Fibroblast of the aortic adventitia (primary cell): ENCODE measurements around the gene PCDHGA4. TPM values are rescaled to one million over a fixed set of nuclear protein-coding genes. Genes with fewer than 3 reads are reported as not detected.
A peak's percentile ranks its signal among the peaks of the same experiment; 100 is the strongest.
"Not testable (repeated sequence)": the region's sequence is repeated elsewhere in the genome, so short reads cannot be mapped to it uniquely, and the experiment has no call there.

Source experiments
- DNase-seq: peaks from one replicate; pipeline ENCODE4 v3.0.0-alpha.2; 2010; ENCODE audit warnings: low read depth
- H3K4me3 ChIP-seq: 2 replicates; pipeline ENCODE4 v1.5.1; 2011; ENCODE audit warnings: low read depth, mild to moderate bottlenecking, control low read depth, low read length, moderate library complexity
- total RNA-seq: library from RNA; depleted of rRNA; stranded (reverse); fragments of >200 nt; gene quantifications from 2 replicates; pipeline ENCODE4 v1.2.3, GENCODE V29; 2012; ENCODE audit warnings: low replicate concordance
- TF ChIP-seq, protein P1 (sequence below): IDR thresholded peaks from 2 replicates; pipeline ENCODE4 v1.5.1; 2011; ENCODE audit warnings: mild to moderate bottlenecking, low read length, control low read depth, inconsistent platforms; ENCODE audit not compliant: insufficient read depth

Gene PCDHGA4
- total RNA-seq, 1 donor, result 9.9 TPM

DNA sequence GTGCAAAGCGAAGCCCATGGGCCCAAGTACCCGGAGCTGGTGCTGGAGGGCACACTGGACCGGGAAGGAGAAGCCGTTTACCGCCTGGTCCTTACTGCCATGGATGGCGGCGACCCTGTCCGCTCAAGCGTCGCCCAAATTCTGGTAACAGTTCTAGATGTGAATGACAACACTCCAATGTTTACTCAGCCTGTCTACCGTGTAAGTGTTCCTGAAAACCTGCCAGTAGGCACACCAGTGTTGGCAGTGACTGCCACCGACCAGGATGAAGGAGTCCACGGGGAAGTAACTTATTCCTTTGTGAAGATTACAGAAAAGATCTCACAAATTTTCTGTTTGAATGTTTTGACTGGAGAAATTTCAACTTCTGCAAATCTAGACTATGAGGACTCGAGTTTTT, 19.8 kb downstream of the PCDHGA4 start:
- H3K4me3 ChIP-seq, result no peak overlapping the region
- no peak for DNase-seq
- TF ChIP-seq, protein P1, sequence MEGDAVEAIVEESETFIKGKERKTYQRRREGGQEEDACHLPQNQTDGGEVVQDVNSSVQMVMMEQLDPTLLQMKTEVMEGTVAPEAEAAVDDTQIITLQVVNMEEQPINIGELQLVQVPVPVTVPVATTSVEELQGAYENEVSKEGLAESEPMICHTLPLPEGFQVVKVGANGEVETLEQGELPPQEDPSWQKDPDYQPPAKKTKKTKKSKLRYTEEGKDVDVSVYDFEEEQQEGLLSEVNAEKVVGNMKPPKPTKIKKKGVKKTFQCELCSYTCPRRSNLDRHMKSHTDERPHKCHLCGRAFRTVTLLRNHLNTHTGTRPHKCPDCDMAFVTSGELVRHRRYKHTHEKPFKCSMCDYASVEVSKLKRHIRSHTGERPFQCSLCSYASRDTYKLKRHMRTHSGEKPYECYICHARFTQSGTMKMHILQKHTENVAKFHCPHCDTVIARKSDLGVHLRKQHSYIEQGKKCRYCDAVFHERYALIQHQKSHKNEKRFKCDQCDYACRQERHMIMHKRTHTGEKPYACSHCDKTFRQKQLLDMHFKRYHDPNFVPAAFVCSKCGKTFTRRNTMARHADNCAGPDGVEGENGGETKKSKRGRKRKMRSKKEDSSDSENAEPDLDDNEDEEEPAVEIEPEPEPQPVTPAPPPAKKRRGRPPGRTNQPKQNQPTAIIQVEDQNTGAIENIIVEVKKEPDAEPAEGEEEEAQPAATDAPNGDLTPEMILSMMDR, result no peak

DNA sequence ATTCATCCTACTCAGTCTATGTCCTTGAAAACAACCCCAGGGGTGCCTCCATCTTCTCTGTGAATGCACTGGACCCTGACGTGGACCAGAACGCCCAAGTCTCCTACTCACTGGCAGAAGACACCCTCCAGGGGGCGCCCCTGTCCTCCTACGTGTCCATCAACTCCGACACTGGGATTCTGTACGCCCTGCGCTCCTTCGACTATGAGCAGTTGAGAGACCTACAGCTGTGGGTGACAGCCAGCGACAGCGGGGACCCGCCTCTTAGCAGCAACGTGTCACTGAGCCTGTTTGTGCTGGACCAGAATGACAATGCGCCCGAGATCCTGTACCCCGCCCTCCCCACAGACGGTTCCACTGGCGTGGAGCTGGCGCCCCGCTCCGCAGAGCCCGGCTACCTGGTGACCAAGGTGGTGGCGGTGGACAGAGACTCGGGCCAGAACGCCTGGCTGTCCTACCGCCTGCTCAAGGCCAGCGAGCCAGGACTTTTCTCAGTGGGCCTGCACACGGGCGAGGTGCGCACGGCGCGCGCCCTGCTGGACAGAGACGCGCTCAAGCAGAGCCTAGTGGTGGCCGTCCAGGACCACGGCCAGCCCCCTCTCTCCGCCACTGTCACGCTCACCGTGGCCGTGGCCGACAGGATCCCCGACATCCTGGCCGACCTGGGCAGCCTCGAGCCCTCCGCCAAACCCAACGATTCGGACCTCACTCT, 20.8 kb downstream of the PCDHGA4 start:
- not testable (repeated sequence) for DNase-seq, H3K4me3 ChIP-seq

DNA sequence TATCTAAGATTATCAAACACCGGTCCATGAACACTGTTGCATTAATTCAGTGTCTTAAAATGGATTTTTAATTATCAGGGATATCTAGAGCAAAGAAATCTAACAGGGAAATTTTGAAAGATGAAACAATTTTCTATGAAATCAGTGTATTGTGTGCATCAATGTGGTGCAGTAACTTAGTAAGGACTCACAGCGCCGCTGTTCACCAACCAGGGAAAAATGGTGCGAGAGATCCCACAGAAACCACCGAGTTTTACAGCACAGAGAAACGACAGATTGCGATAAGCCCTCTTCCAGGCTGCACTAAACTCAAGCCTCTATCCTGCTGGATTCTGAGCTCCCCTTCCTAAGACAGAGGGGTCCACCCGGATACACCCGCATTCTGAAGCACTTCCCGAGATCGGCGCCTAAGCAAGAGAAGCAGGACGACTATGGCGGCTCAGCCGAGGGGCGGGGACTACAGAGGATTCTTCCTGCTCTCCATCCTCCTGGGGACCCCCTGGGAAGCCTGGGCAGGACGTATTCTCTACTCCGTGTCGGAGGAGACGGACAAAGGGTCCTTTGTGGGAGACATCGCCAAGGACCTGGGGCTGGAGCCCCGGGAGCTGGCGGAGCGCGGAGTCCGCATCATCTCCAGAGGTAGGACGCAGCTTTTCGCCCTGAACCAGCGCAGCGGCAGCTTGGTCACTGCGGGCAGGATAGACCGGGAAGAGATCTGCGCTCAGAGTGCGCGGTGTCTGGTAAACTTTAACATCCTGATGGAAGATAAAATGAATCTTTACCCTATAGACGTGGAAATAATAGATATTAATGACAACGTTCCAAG, 27.9 kb downstream of the PCDHGA4 start, which contains the start of gene PCDHGA7:
Gene PCDHGA7 (plus strand): TSS at position 274 of the 826 bp plus-strand sequence. CDS start 158 bp downstream, at position 432.
- peak within 1 kb of the TSS; percentile 73 for H3K4me3 ChIP-seq
- TF ChIP-seq, protein P1, result peak; percentile 67
- peak; percentile 68 for DNase-seq

DNA sequence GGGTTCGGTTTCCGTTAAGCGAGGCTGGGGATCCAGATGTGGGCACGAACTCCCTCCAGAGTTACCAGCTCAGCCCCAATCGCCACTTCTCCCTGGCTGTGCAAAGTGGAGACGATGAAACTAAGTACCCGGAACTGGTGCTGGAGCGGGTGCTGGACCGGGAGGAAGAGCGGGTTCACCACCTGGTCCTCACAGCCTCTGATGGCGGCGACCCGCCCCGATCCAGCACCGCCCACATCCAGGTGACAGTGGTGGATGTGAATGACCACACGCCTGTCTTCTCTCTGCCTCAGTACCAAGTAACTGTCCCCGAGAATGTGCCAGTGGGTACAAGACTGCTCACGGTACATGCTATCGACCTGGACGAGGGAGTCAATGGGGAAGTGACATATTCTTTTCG, 28.5 kb downstream of the PCDHGA4 start:
- peak overlapping the region; percentile 73 for H3K4me3 ChIP-seq
- no peak for DNase-seq
- TF ChIP-seq, protein P1, result no peak

DNA sequence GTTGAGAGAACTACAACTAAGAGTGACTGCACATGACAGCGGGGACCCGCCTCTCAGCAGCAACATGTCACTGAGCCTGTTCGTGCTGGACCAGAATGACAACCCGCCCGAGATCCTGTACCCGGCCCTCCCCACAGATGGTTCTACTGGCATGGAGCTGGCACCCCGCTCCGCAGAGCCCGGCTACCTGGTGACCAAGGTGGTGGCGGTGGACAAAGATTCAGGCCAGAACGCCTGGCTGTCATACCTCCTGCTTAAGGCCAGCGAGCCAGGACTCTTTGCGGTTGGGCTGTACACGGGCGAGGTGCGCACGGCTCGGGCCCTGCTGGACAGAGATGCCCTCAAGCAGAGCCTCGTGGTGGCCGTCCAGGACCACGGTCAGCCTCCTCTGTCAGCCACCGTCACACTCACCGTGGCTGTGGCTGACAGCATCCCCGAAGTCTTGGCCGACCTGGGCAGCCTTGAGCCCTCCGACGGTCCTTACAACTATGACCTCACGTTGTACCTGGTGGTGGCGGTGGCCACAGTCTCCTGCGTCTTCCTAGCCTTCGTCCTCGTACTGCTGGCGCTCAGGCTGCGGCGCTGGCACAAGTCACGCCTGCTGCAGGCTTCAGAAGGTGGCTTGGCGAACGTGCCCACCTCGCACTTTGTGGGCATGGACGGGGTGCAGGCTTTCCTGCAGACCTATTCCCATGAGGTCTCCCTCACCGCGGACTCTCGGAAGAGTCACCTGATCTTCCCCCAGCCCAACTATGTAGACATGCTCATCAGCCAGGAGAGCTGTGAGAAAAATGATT, 29.8 kb downstream of the PCDHGA4 start:
- DNase-seq, result no peak
- TF ChIP-seq, protein P1, result no peak
- H3K4me3 ChIP-seq, result no peak overlapping the region

DNA sequence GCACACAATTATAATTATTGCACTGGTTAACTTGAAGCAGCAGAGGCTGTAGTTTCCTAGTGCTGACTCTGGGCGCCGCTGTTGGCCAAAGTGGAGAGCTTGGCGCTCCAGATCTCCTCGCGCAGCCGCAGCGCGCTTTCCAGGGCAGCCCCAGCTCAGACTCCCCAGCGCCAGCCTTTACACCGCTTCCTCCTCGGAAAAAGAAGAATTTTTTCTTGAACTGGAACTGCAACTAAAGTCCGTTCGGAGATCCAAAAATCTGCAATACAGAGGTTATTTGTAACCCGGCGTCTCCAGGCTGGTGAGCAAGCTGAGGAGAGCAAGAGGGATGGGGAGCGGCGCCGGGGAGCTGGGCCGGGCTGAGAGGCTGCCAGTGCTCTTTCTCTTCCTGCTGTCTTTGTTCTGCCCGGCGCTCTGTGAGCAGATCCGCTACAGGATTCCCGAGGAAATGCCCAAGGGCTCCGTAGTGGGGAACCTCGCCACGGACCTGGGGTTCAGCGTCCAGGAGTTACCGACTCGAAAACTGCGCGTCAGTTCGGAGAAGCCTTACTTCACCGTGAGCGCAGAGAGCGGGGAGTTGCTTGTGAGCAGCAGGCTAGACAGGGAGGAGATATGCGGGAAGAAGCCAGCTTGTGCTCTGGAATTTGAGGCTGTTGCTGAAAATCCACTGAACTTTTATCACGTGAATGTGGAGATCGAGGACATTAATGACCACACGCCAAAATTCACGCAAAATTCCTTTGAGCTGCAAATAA, 32.9 kb downstream of the PCDHGA4 start, which contains the start of gene PCDHGB4:
Gene PCDHGB4 (plus strand): TSS at position 142 of the 755 bp plus-strand sequence. CDS start 187 bp downstream, at position 329.
- peak within 1 kb of the TSS; percentile 60 for H3K4me3 ChIP-seq
- peak; percentile 66 for DNase-seq
- TF ChIP-seq, protein P1, result peak; percentile 72
